ENCODE results near the gene PATE4.

DNA sequence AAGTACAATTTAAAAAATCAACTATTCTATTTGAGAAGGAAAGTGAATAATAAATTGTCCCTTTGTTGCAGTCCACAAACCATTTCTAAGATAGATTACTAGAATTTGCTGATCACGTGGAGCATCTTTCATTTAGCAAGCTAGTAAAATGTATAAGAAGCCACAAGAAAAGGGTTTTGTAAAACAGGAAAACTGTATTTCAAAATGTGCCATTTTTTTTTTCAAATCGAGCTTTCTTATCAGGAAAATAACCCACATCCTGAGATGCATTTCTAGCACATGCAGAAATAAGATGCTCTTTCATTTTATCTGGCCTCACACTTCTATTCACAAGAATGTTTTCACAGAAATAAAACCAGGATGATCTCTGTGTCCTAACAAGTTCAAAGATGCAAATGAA lies 48.4 kb upstream of the PATE4 start:
- TF ChIP-seq POLR2AphosphoS5 (IDR thresholded peaks at IDR 0.05) (no peak), CTCF (IDR thresholded peaks at IDR 0.05) (no peak), POLR2A (IDR thresholded peaks at IDR 0.05; ENCODE audit: low read depth) (no peak)
